ENCODE measurements around the gene SGPL1. TPM values are rescaled to one million over a fixed set of nuclear protein-coding genes. Genes with fewer than 3 reads are reported as not detected.

SGPL1 gene
- total RNA-seq, 1 experiment from 2014 or later = 69.4 TPM

GRCh38 chr10:70846795-70847194, 31.0 kb downstream of the SGPL1 start:
- no TSS peak for BruUV-seq (replicated peaks)

More at GRCh38 chr10:70846795-70847194, 31.0 kb downstream of the SGPL1 start:
- H3K9me3 ChIP-seq (ENCODE audit: control insufficient read depth in 1 of 2, insufficient read depth in 1 of 2, low read depth in 1 of 2, low read length in 2 of 2) = no peaks in the 10 kb centered on the region
- H3K4me1 ChIP-seq (ENCODE audit: control insufficient read depth in 1 of 2, insufficient read depth in 2 of 2, low read length in 2 of 2) = peaks cover 12 to 31% of the 10 kb centered on the region in 2 experiments; a peak in 3 of 4 replicates
- no peak overlapping the region for H3K9ac ChIP-seq (ENCODE audit: low read length)
- TF ChIP-seq EGR1 (IDR thresholded peaks at IDR 0.05; ENCODE audit: low read depth) (no peak), FOSL1 (IDR thresholded peaks at IDR 0.05; ENCODE audit: low read depth) (no peak), SP1 (IDR thresholded peaks at IDR 0.05; ENCODE audit: low read depth) (no peak), ELF1 (IDR thresholded peaks at IDR 0.05; ENCODE audit: borderline replicate concordance, low read depth) (no peak), YY1 (IDR thresholded peaks at IDR 0.05; ENCODE audit: extremely low read depth, insufficient replicate concordance, low read depth, low read length) (no peak), SRF (IDR thresholded peaks at IDR 0.05; ENCODE audit: low read depth) (no peak), ZBTB33 (IDR thresholded peaks at IDR 0.05; ENCODE audit: extremely low read depth, insufficient replicate concordance, low read length) (no peak)
- H3K79me2 ChIP-seq (ENCODE audit: insufficient read depth, low read length) = peaks cover 28% of the 10 kb centered on the region; the same call in 1 of the 2 replicates
- RAD21 ChIA-PET (ENCODE audit: low non-redundant PET in 1 of 2, low total read pairs in 2 of 2, uncharacterized antibody in 2 of 2, unreplicated experiment in 2 of 2) = no interaction called here
- no peak for DNase-seq (ENCODE audit: low read depth, low spot score)
- H3K27ac ChIP-seq (ENCODE audit: low read depth, low read length) = no peak overlapping the region
- H2AFZ ChIP-seq (ENCODE audit: low read depth, low read length, poor library complexity, severe bottlenecking) = no peak overlapping the region
- no peak overlapping the region for H3K4me2 ChIP-seq (ENCODE audit: low read length)
- H4K20me1 ChIP-seq (ENCODE audit: insufficient read depth) = no peaks in the 10 kb centered on the region
- H3K4me3 ChIP-seq (replicated peaks in 1 of 2; ENCODE audit: low read depth in 1 of 2, low read length in 2 of 2) = no peak overlapping the region
- peaks cover 2 to 17% of the 10 kb centered on the region in 2 experiments; a peak in 3 of 4 replicates for H3K36me3 ChIP-seq (ENCODE audit: control insufficient read depth in 1 of 2, insufficient read depth in 2 of 2, low read length in 2 of 2)
- intact Hi-C loops (cut with micrococcal nuclease) = no loop called here
- no peaks in the 10 kb centered on the region for H3K27me3 ChIP-seq (ENCODE audit: insufficient read depth, low read length)
- H3K9me2 ChIP-seq (ENCODE audit: insufficient read depth) = no peaks in the 10 kb centered on the region
- no peak for ATAC-seq
- POLR2A ChIA-PET = no interaction called here
- CTCF ChIA-PET = no interaction called here

All from HCT116 (cell line).